Neural cell (in vitro differentiated cells): ENCODE data around the gene PTPRN2.

Experiments
- CTCF ChIP-seq: fragments of 450-650 bp; IDR thresholded peaks from 2 replicates; pipeline ENCODE4 v1.5.1; 2014; ENCODE audit warnings: antibody characterized with exemption, mild to moderate bottlenecking, moderate library complexity; ENCODE audit not compliant: poor library complexity, severe bottlenecking
- EP300 ChIP-seq: fragments of 450-650 bp; conservative IDR thresholded peaks from 2 replicates; pipeline ENCODE4 v1.6.1; 2014; ENCODE audit warnings: antibody characterized with exemption, mild to moderate bottlenecking, moderate library complexity; ENCODE audit not compliant: poor library complexity, severe bottlenecking
- EZH2 ChIP-seq: fragments of 200-600, 300-800 bp; shearing (Covaris generic), sonication (generic); IDR thresholded peaks from 2 replicates; pipeline ENCODE4 v1.6.1; 2014; ENCODE audit warnings: antibody characterized with exemption, low read length, borderline replicate concordance, mild to moderate bottlenecking; ENCODE audit not compliant: insufficient read depth, poor library complexity, severe bottlenecking
- POLR2AphosphoS5 ChIP-seq: IDR thresholded peaks from 2 replicates; pipeline ENCODE4 v1.6.1; 2012
- RAD21 ChIP-seq: fragments of 450-650 bp; conservative IDR thresholded peaks from 2 replicates; pipeline ENCODE4 v1.6.1; 2014; ENCODE audit warnings: antibody characterized with exemption, mild to moderate bottlenecking, moderate library complexity
- TAF1 ChIP-seq: IDR thresholded peaks from 2 replicates; pipeline ENCODE4 v1.6.1; 2012; ENCODE audit warnings: low read depth

- no peak for TF ChIP-seq CTCF
- no peak for TF ChIP-seq POLR2AphosphoS5
- no peak for TF ChIP-seq EP300
- no peak for TF ChIP-seq TAF1
- TF ChIP-seq RAD21 = no peak
- no peak for TF ChIP-seq EZH2
These were observed 489.2 kb downstream of the PTPRN2 start for GRCh38 chr7:158098125-158099030.
